ENCODE results near the gene TRAPPC6A.

- TF ChIP-seq, protein P1, sequence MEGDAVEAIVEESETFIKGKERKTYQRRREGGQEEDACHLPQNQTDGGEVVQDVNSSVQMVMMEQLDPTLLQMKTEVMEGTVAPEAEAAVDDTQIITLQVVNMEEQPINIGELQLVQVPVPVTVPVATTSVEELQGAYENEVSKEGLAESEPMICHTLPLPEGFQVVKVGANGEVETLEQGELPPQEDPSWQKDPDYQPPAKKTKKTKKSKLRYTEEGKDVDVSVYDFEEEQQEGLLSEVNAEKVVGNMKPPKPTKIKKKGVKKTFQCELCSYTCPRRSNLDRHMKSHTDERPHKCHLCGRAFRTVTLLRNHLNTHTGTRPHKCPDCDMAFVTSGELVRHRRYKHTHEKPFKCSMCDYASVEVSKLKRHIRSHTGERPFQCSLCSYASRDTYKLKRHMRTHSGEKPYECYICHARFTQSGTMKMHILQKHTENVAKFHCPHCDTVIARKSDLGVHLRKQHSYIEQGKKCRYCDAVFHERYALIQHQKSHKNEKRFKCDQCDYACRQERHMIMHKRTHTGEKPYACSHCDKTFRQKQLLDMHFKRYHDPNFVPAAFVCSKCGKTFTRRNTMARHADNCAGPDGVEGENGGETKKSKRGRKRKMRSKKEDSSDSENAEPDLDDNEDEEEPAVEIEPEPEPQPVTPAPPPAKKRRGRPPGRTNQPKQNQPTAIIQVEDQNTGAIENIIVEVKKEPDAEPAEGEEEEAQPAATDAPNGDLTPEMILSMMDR (IDR thresholded peaks at IDR 0.05; ENCODE audit: insufficient read depth, low read depth, low read length), result no peak
- no peak for TF ChIP-seq EZH2 (IDR thresholded peaks at IDR 0.05; ENCODE audit: insufficient read depth, low read length)
Measured at GRCh38 chr19:45149129-45149528, 28.9 kb downstream of the TRAPPC6A start.
